HepG2 (cell line): ENCODE measurements around the gene C5orf52. TPM values are rescaled to one million over a fixed set of nuclear protein-coding genes. Genes with fewer than 3 reads are reported as not detected.

Experiments used
- ATAC-seq: fragments of 200-7000 bp; cut with Tn5 transposase; 3 replicates; pipeline ENCODE4 v1.9.1; 2020; ENCODE audit warnings: mild to moderate bottlenecking, moderate library complexity
- BruUV-seq: library from RNA; stranded (reverse); fragments of 400-500 nt; replicated peaks from 2 replicates; lab custom pipeline; 2021; lab: Mats Ljungman, UMichigan
- CTCF ChIA-PET: fragments of 300-600 bp; formaldehyde crosslinking; extraction: SDS; loops from one replicate; lab custom pipeline; 2021; ENCODE audit warnings: low total read pairs, inconsistent platforms, low intra/inter-chr PET ratio; lab: Yijun Ruan, JAX
- POLR2A ChIA-PET: fragments of 350-600 bp; sonication (Branson Sonifier 250); formaldehyde crosslinking; loops from one replicate; lab custom pipeline; 2020; ENCODE audit warnings: antibody characterized with exemption, inconsistent platforms; lab: Yijun Ruan, JAX
- DNase-seq: peaks from one replicate; pipeline ENCODE4 v3.0.0-alpha.2; 2015; ENCODE audit warnings: low spot score
- FAIRE-seq: peaks from 3 replicates; lab custom pipeline; 2011; peaks lifted over from hg19 to GRCh38; lab: Jason Lieb, UNC
- H2AFZ ChIP-seq: one replicate; pipeline ENCODE4 v1.6.1; 2011; ENCODE audit warnings: low read length, inconsistent platforms
- H3K27ac ChIP-seq: fragments of 300-600 bp; 3 replicates; pipeline ENCODE4 v1.8.0; 2011; ENCODE audit warnings: mixed run types, mild to moderate bottlenecking, mixed read lengths, low read length, inconsistent platforms; ENCODE audit not compliant: insufficient read depth; ENCODE audit errors: extremely low read length
- H3K27me3 ChIP-seq, 2 experiments: fragments of 200-600 bp in 1 of 2; 2 replicates in 1 of 2; 3 replicates in 1 of 2; pipeline versions ENCODE4 v1.6.0 to v1.8.0; 2011; ENCODE audit warnings: low read length in 2 of 2, mild to moderate bottlenecking in 2 of 2, moderate library complexity in 2 of 2, inconsistent platforms in 1 of 2; ENCODE audit not compliant: insufficient read depth in 2 of 2, control insufficient read depth in 1 of 2
- H3K36me3 ChIP-seq, 2 experiments: fragments of 200-600 bp in 1 of 2; replicated peaks in 1 of 2; 2 replicates in 1 of 2; 3 replicates in 1 of 2; pipeline versions ENCODE4 v1.5.1 to v1.8.0; 2011; ENCODE audit warnings: low read length in 2 of 2, inconsistent platforms in 1 of 2; ENCODE audit not compliant: insufficient read depth in 2 of 2, control insufficient read depth in 1 of 2
- H3K4me1 ChIP-seq: 2 replicates; pipeline ENCODE4 v1.5.1; 2012; ENCODE audit warnings: low read length, inconsistent platforms; ENCODE audit not compliant: insufficient read depth
- H3K4me2 ChIP-seq: 2 replicates; pipeline ENCODE4 v1.6.0; 2011; ENCODE audit warnings: low read depth, low read length, inconsistent platforms
- H3K4me3 ChIP-seq, 3 experiments: fragments of 200-600 bp in 1 of 3; sonication (generic), shearing (Covaris generic) in 1 of 3; replicated peaks in 1 of 3; 2 replicates each; pipeline ENCODE4 v1.5.1; 2011 to 2016; ENCODE audit warnings: low read length in 3 of 3, inconsistent platforms in 2 of 3, low read depth in 2 of 3, mild to moderate bottlenecking in 2 of 3, control low read depth in 1 of 3, mixed read lengths in 1 of 3; ENCODE audit not compliant: insufficient read depth in 1 of 3
- H3K79me2 ChIP-seq: one replicate; pipeline ENCODE4 v1.6.1; 2011; ENCODE audit warnings: low read length, inconsistent platforms; ENCODE audit not compliant: insufficient read depth
- H3K9ac ChIP-seq: 2 replicates; pipeline ENCODE4 v1.6.0; 2011; ENCODE audit warnings: mild to moderate bottlenecking, low read depth, low read length, inconsistent platforms; ENCODE audit not compliant: insufficient read depth
- H3K9me3 ChIP-seq: 2 replicates; pipeline ENCODE4 v1.5.1; 2012; ENCODE audit warnings: mild to moderate bottlenecking, low read length
- H4K20me1 ChIP-seq: 2 replicates; pipeline ENCODE4 v1.6.0; 2011; ENCODE audit warnings: inconsistent platforms, mild to moderate bottlenecking, low read length, moderate library complexity; ENCODE audit not compliant: insufficient read depth
- ATRX ChIP-seq: sonication (generic); formaldehyde crosslinking; IDR thresholded peaks from 2 replicates; pipeline ENCODE4 v1.4.0; 2020; ENCODE audit warnings: missing genetic modification reagents, borderline replicate concordance
- DNMT1 ChIP-seq: sonication (generic); formaldehyde crosslinking; IDR thresholded peaks from 2 replicates; pipeline ENCODE4 v1.5.1; 2020; ENCODE audit warnings: mild to moderate bottlenecking, missing genetic modification reagents
- GATAD2A ChIP-seq: IDR thresholded peaks from 2 replicates; pipeline ENCODE4 v1.6.1; 2016
- GTF3A ChIP-seq: sonication (generic); formaldehyde crosslinking; conservative IDR thresholded peaks from 2 replicates; pipeline ENCODE4 v1.4.0; 2020; ENCODE audit warnings: mild to moderate bottlenecking, missing genetic modification reagents
- MIER2 ChIP-seq: IDR thresholded peaks from 2 replicates; pipeline ENCODE4 v1.6.1; 2016; ENCODE audit warnings: missing biosample characterization, missing genetic modification reagents
- NR0B2 ChIP-seq: sonication (generic); formaldehyde crosslinking; IDR thresholded peaks from 2 replicates; pipeline ENCODE4 v1.4.0; 2020; ENCODE audit warnings: mild to moderate bottlenecking, missing genetic modification reagents
- NR2F1 ChIP-seq, 2 experiments: fragments of 450-650 bp in 1 of 2; formaldehyde crosslinking in 1 of 2; IDR thresholded peaks; 2 replicates each; pipeline versions ENCODE4 v1.5.0 to v1.6.1; 2016 to 2020; ENCODE audit warnings: mild to moderate bottlenecking in 1 of 2, missing compliant biosample characterization in 1 of 2, missing genetic modification reagents in 1 of 2, moderate library complexity in 1 of 2
- PCBP1 ChIP-seq: fragments of 200-400 bp; formaldehyde crosslinking; IDR thresholded peaks from 2 replicates; pipeline ENCODE4 v1.6.1; 2017; ENCODE audit warnings: mild to moderate bottlenecking, low read depth, low read length, borderline replicate concordance
- ZNF124 ChIP-seq: sonication (generic); formaldehyde crosslinking; IDR thresholded peaks from 2 replicates; pipeline ENCODE4 v1.4.0; 2020; ENCODE audit warnings: missing genetic modification reagents
- ZNF367 ChIP-seq: sonication (generic); formaldehyde crosslinking; IDR thresholded peaks from 2 replicates; pipeline ENCODE4 v1.4.0; 2020; ENCODE audit warnings: missing genetic modification reagents, borderline replicate concordance
- ZNF484 ChIP-seq: sonication (generic); formaldehyde crosslinking; IDR thresholded peaks from 2 replicates; pipeline ENCODE4 v1.5.1; 2020; ENCODE audit warnings: mild to moderate bottlenecking, low read depth, missing genetic modification reagents, borderline replicate concordance
- ZSCAN22 ChIP-seq: sonication (generic); formaldehyde crosslinking; IDR thresholded peaks from 2 replicates; pipeline ENCODE4 v1.4.0; 2020; ENCODE audit warnings: mild to moderate bottlenecking, missing genetic modification reagents
- WGBS: methylation state at CpG from one replicate; pipeline ENCODE4 v1.1.6; 2017; ENCODE audit warnings: low lambda C conversion rate; 5-methylcytosine and 5-hydroxymethylcytosine counted together
- in situ Hi-C: cut with HindIII; loops from 2 replicates; pipeline ENCODE4 v1.10.0; 2017; ENCODE audit warnings: low pct_unique_long_range_greater_than_20kb; ENCODE audit not compliant: extremely low pct_ligation_motif_present
- intact Hi-C: fragments of 100-400 bp; cut with micrococcal nuclease; formaldehyde crosslinking; loops from one replicate; pipeline ENCODE4 v1.10.0; 2022; ENCODE audit not compliant: unreplicated experiment
- polyA plus RNA-seq, 8 experiments: library from polyadenylated mRNA; depleted of rRNA in 3 of 8; stranded (reverse) in 7 of 8; unstranded in 1 of 8; fragments of >200 nt; fragmentation: Illumina TruSeq in 4 of 8; extraction: Trizol in 4 of 8; gene quantifications; 2 replicates each; pipeline versions ENCODE4 v1.2.1 to v1.2.3, GENCODE V29; 2011 to 2016; ENCODE audit warnings: low read depth in 4 of 8, missing spikeins in 1 of 8, mixed read lengths in 1 of 8; ENCODE audit not compliant: insufficient read depth in 1 of 8
- total RNA-seq, 5 experiments: library from RNA; depleted of rRNA; stranded (reverse); fragments of >200 nt; fragmentation: Illumina TruSeq; extraction: Trizol; gene quantifications; 2 replicates each; pipeline ENCODE4 v1.2.3, GENCODE V29; 2016; ENCODE audit warnings: low read depth in 1 of 5
- TF ChIP-seq, protein P1 (sequence below): sonication (generic); formaldehyde crosslinking; conservative IDR thresholded peaks from 2 replicates; pipeline ENCODE4 v1.8.0; 2022; ENCODE audit warnings: mild to moderate bottlenecking, moderate library complexity, missing genetic modification reagents

The C5orf52 gene
- total and polyA plus RNA-seq, 2 of the 13 experiments (the other 11 are each of a cell fraction or from before 2014, with no cell fraction given): not detected

DNA sequence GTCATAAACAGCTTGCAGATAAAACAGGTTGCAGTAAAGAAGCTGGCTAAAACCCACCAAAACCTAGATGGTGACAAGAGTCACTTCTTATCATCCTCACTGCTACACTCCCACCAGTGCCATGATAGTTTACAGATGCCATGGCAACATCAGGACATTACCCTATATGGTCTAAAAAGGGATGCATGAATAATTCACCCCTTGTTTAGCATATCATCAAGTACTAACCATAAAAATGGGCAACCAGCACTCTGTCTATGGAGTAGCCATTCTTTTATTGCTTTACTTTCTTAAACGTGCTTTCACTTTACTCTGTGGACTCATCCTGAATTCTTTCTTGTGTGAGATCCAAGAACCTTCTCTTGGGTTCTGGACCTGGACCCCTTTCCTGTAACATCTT, 12.4 kb upstream of the C5orf52 start:
- intact Hi-C loops (no loop called here), in situ Hi-C loops (no loop called here)
- ATAC-seq (no peak), FAIRE-seq (no peak), DNase-seq (no peak)
- Histone ChIP-seq H3K36me3 (no peaks in the 10 kb centered on the region), H3K4me1 (no peaks in the 10 kb centered on the region), H3K4me3 (no peak overlapping the region), H3K9ac (no peak overlapping the region), H3K27me3 (peaks cover 0 to 5% of the 10 kb centered on the region in 2 experiments; a peak in 1 of 5 replicates), H2AFZ (no peak overlapping the region), H3K9me3 (peaks cover 4% of the 10 kb centered on the region; the same call in 1 of the 2 replicates), H3K27ac (no peak overlapping the region), H4K20me1 (no peaks in the 10 kb centered on the region), H3K4me2 (no peak overlapping the region), H3K79me2 (no peaks in the 10 kb centered on the region)
- TF ChIP-seq ZSCAN22 (no peak), DNMT1 (CRISPR knock-in tag) (no peak), ZNF367 (no peak), ZNF484 (CRISPR knock-in tag) (no peak), ATRX (CRISPR knock-in tag) (no peak), GTF3A (CRISPR knock-in tag) (no peak), PCBP1 (no peak), NR2F1 (CRISPR knock-in tag; IDR thresholded peaks at IDR 0.05) (no peak), ZNF124 (CRISPR knock-in tag) (no peak), GATAD2A (CRISPR knock-in tag) (no peak), NR0B2 (CRISPR knock-in tag) (no peak), MIER2 (CRISPR knock-in tag) (no peak)
- TF ChIP-seq, protein P1, sequence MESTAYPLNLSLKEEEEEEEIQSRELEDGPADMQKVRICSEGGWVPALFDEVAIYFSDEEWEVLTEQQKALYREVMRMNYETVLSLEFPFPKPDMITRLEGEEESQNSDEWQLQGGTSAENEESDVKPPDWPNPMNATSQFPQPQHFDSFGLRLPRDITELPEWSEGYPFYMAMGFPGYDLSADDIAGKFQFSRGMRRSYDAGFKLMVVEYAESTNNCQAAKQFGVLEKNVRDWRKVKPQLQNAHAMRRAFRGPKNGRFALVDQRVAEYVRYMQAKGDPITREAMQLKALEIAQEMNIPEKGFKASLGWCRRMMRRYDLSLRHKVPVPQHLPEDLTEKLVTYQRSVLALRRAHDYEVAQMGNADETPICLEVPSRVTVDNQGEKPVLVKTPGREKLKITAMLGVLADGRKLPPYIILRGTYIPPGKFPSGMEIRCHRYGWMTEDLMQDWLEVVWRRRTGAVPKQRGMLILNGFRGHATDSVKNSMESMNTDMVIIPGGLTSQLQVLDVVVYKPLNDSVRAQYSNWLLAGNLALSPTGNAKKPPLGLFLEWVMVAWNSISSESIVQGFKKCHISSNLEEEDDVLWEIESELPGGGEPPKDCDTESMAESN (CRISPR knock-in tag): no peak
- 0% methylated on average over 1 of the region's 1 CpG for WGBS
- no TSS peak for BruUV-seq
- CTCF ChIA-PET: no interaction called here
- POLR2A ChIA-PET: no interaction called here
